SK-N-SH treated with all-trans-retinoic acid at 6 μM for 48 hours (cell line): ENCODE measurements around the gene TFPI.

ENCODE experiments used
- ATAC-seq: fragments of 200-7000 bp; cut with Tn5 transposase; 3 replicates; pipeline ENCODE4 v1.9.1; 2020; ENCODE audit warnings: mild to moderate bottlenecking, moderate library complexity
- ARNTL ChIP-seq: fragments of 450-650 bp; formaldehyde crosslinking; IDR thresholded peaks from 2 replicates; pipeline ENCODE4 v1.5.0; 2020; ENCODE audit warnings: low read depth, mild to moderate bottlenecking, moderate library complexity, borderline replicate concordance
- BACH2 ChIP-seq: fragments of 250-450 bp; sonication (Bioruptor Pico); IDR thresholded peaks from 2 replicates; pipeline ENCODE4 v1.9.0; 2021; ENCODE audit warnings: mild to moderate bottlenecking, borderline replicate concordance
- CSDC2 ChIP-seq: fragments of 250-450 bp; sonication (Bioruptor Pico); IDR thresholded peaks from 2 replicates; pipeline ENCODE4 v1.5.0; 2020; ENCODE audit warnings: mild to moderate bottlenecking, moderate library complexity
- ESRRG ChIP-seq: fragments of 250-450 bp; sonication (Bioruptor Pico); IDR thresholded peaks from 2 replicates; pipeline ENCODE4 v1.6.1; 2021; ENCODE audit warnings: mild to moderate bottlenecking
- GLIS3 ChIP-seq: fragments of 250-450 bp; sonication (Bioruptor Pico); IDR thresholded peaks from 2 replicates; pipeline ENCODE4 v1.5.0; 2020; ENCODE audit warnings: mild to moderate bottlenecking, moderate library complexity
- ISL1 ChIP-seq: fragments of 250-450 bp; sonication (Bioruptor Pico); IDR thresholded peaks from 2 replicates; pipeline ENCODE4 v2.1.2; 2022; ENCODE audit warnings: mild to moderate bottlenecking, moderate library complexity
- OSR1 ChIP-seq: fragments of 250-450 bp; sonication (Bioruptor Pico); IDR thresholded peaks from 2 replicates; pipeline ENCODE4 v1.8.0; 2022; ENCODE audit warnings: moderate library complexity, mild to moderate bottlenecking, inconsistent platforms
- PPARA ChIP-seq: fragments of 250-450 bp; sonication (Bioruptor Pico); IDR thresholded peaks from 2 replicates; pipeline ENCODE4 v1.5.0; 2020; ENCODE audit warnings: mild to moderate bottlenecking, borderline replicate concordance
- RARB ChIP-seq: fragments of 250-450 bp; sonication (Bioruptor Pico); IDR thresholded peaks from 2 replicates; pipeline ENCODE4 v1.8.0; 2021; ENCODE audit warnings: mild to moderate bottlenecking, moderate library complexity
- SNAI2 ChIP-seq: fragments of 250-450 bp; sonication (Bioruptor Pico); IDR thresholded peaks from 2 replicates; pipeline ENCODE4 v1.5.0; 2020; ENCODE audit warnings: mild to moderate bottlenecking, moderate library complexity
- TCF4 ChIP-seq: fragments of 250-450 bp; sonication (Bioruptor Pico); IDR thresholded peaks from 2 replicates; pipeline ENCODE4 v1.8.0; 2021; ENCODE audit warnings: mild to moderate bottlenecking, moderate library complexity, borderline replicate concordance
- TOX ChIP-seq: fragments of 250-450 bp; sonication (Bioruptor Pico); IDR thresholded peaks from 2 replicates; pipeline ENCODE4 v1.8.0; 2021; ENCODE audit warnings: mild to moderate bottlenecking, moderate library complexity, borderline replicate concordance
- ZC3H10 ChIP-seq: fragments of 250-450 bp; sonication (Bioruptor Pico); IDR thresholded peaks from 2 replicates; pipeline ENCODE4 v1.5.1; 2021; ENCODE audit warnings: mild to moderate bottlenecking, moderate library complexity
- ZFP3 ChIP-seq: fragments of 250-450 bp; sonication (Bioruptor Pico); IDR thresholded peaks from 2 replicates; pipeline ENCODE4 v1.5.0; 2020; ENCODE audit warnings: mild to moderate bottlenecking, moderate library complexity
- ZFP30 ChIP-seq: fragments of 450-650 bp; formaldehyde crosslinking; IDR thresholded peaks from 2 replicates; pipeline ENCODE4 v1.5.0; 2022; ENCODE audit warnings: mild to moderate bottlenecking, moderate library complexity
- ZNF565 ChIP-seq: fragments of 450-650 bp; formaldehyde crosslinking; conservative IDR thresholded peaks from 2 replicates; pipeline ENCODE4 v1.5.0; 2020; ENCODE audit warnings: low read depth, mild to moderate bottlenecking, moderate library complexity
- ZNF70 ChIP-seq: fragments of 450-650 bp; formaldehyde crosslinking; IDR thresholded peaks from 2 replicates; pipeline ENCODE4 v1.5.0; 2020; ENCODE audit warnings: mild to moderate bottlenecking, moderate library complexity
- ZNF8 ChIP-seq: fragments of 450-650 bp; formaldehyde crosslinking; IDR thresholded peaks from 2 replicates; pipeline ENCODE4 v1.5.0; 2020; ENCODE audit warnings: mild to moderate bottlenecking, moderate library complexity
- TF ChIP-seq, protein P1 (sequence below): fragments of 250-450 bp; sonication (Bioruptor Pico); IDR thresholded peaks from 2 replicates; pipeline ENCODE4 v1.5.1; 2021; ENCODE audit warnings: mild to moderate bottlenecking, moderate library complexity
- TF ChIP-seq, protein P2 (sequence below): fragments of 250-450 bp; sonication (Bioruptor Pico); IDR thresholded peaks from 2 replicates; pipeline ENCODE4 v1.8.0; 2021; ENCODE audit warnings: low read depth, mild to moderate bottlenecking, moderate library complexity, borderline replicate concordance
- TF ChIP-seq, protein P3 (sequence below): fragments of 250-450 bp; sonication (Bioruptor Pico); IDR thresholded peaks from 2 replicates; pipeline ENCODE4 v1.5.1; 2020; ENCODE audit warnings: low read depth, mild to moderate bottlenecking, moderate library complexity

The TFPI gene

DNA sequence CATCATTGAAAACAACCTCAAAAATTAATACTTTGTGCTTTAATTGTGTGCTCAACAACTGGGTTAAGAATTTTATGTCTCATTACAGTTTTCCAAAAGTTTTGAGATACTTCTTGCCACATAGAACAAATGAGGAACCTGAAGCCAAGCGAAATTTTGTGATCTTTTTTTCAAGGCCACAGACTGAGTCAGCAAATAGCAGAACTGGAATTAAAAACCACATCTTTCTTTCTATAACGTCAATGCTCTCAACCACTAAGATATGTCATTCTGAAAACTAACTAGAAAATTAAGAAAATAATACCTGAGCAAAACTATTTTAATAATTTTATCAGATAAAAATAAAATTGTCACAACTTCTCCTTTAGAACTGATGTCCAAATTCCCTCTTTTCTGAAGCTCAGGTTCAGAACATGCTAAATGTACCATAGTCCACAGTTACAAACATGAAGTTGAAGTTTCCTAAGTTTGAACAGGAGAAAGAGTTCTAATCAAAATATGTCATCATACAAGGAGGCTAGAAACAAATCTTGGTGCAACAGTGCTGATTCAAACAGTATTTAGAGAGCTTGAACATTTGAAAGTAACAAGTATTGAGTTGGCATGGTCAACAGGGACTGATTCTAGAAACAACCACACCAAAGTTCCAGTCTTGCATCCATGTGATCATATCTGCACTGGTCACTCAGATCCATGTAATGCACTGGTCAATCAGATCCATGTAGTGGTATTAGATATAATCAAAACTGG lies 78.6 kb downstream of the TFPI start:
- TF ChIP-seq ZNF565 (CRISPR knock-in tag) (no peak), ZNF8 (CRISPR knock-in tag) (no peak), TCF4 (CRISPR knock-in tag) (no peak), GLIS3 (no peak), BACH2 (CRISPR knock-in tag) (no peak)
- TF ChIP-seq, protein P1, sequence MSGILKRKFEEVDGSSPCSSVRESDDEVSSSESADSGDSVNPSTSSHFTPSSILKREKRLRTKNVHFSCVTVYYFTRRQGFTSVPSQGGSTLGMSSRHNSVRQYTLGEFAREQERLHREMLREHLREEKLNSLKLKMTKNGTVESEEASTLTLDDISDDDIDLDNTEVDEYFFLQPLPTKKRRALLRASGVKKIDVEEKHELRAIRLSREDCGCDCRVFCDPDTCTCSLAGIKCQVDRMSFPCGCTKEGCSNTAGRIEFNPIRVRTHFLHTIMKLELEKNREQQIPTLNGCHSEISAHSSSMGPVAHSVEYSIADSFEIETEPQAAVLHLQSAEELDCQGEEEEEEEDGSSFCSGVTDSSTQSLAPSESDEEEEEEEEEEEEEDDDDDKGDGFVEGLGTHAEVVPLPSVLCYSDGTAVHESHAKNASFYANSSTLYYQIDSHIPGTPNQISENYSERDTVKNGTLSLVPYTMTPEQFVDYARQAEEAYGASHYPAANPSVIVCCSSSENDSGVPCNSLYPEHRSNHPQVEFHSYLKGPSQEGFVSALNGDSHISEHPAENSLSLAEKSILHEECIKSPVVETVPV (CRISPR knock-in tag), result no peak
- no peak for ATAC-seq

DNA sequence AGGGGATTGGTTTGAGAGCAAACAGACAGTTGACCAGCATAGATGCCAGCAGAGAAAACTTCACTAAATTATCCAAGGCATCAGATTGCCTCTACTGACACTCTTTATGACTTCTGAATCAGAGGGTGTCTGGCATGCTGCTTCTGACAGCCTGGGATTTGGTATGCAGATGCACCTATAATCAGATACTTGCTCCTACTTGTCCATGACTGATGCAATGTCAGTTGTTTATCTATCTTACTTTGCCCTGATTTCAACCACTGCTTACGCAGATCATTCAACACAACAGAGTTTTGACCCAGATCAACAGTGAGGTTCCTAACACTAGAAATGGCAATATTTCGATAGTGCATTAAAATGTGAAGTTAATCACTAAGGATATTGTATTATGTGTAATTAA lies 83.5 kb downstream of the TFPI start:
- TF ChIP-seq OSR1 (CRISPR knock-in tag), result no peak
- TF ChIP-seq, protein P1 (CRISPR knock-in tag), result no peak
- TF ChIP-seq, protein P2, sequence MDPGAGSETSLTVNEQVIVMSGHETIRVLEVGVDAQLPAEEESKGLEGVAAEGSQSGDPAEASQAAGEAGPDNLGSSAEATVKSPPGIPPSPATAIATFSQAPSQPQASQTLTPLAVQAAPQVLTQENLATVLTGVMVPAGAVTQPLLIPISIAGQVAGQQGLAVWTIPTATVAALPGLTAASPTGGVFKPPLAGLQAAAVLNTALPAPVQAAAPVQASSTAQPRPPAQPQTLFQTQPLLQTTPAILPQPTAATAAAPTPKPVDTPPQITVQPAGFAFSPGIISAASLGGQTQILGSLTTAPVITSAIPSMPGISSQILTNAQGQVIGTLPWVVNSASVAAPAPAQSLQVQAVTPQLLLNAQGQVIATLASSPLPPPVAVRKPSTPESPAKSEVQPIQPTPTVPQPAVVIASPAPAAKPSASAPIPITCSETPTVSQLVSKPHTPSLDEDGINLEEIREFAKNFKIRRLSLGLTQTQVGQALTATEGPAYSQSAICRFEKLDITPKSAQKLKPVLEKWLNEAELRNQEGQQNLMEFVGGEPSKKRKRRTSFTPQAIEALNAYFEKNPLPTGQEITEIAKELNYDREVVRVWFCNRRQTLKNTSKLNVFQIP (CRISPR knock-in tag), result no peak
- TF ChIP-seq ESRRG (CRISPR knock-in tag), result no peak
- no peak for TF ChIP-seq PPARA (CRISPR knock-in tag)
- TF ChIP-seq ZNF565 (CRISPR knock-in tag), result no peak
- no peak for TF ChIP-seq RARB
- no peak for TF ChIP-seq GLIS3
- no peak for TF ChIP-seq SNAI2 (CRISPR knock-in tag)
- TF ChIP-seq TCF4 (CRISPR knock-in tag), result no peak
- TF ChIP-seq ZNF70 (CRISPR knock-in tag), result no peak
- no peak for TF ChIP-seq ZNF8 (CRISPR knock-in tag)
- TF ChIP-seq ZFP30 (CRISPR knock-in tag), result no peak
- no peak for TF ChIP-seq ZC3H10 (CRISPR knock-in tag)
- TF ChIP-seq ZFP3 (CRISPR knock-in tag), result no peak
- no peak for TF ChIP-seq BACH2 (CRISPR knock-in tag)
- TF ChIP-seq TOX, result no peak
- no peak for TF ChIP-seq ARNTL
- TF ChIP-seq ISL1, result no peak
- ATAC-seq, result no peak

DNA sequence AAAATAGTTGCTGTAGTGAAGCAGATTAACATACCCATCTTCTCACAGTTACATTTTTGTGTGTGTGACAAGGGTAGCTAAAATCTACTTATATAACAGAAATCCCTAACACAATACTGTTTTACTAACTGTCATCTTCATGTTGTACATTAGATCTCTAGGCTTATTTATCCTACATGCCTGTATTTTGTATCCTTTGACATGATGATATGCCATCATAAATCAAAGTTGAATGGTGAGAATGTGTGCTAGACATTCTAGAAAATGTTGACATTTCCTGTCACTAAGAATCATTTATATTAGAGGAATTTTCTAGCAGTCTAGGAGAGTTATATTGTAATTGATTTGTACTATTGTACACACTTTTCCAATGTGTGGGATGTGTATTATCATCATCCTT lies 84.7 kb downstream of the TFPI start:
- no peak for ATAC-seq
- TF ChIP-seq BACH2 (CRISPR knock-in tag) (no peak), GLIS3 (no peak)

DNA sequence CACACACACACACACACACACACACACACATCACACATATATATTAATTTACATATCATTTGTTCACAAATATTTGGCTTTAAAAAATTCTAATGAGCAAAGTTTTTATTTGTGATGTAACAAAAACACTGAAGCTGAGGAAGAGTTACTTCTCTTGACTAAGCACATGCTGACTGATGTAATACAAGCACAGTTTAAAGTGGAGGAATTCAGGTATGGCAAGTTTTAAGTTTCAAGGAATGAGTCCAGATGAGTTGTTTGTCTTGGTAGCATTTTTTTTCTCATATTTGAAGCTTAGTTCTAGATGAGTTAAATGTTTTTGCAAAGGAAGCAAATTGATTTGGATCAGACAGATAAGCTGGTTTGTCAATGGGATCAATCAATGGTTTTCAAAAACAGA lies 86.0 kb downstream of the TFPI start:
- TF ChIP-seq ZFP3 (CRISPR knock-in tag) (no peak), PPARA (CRISPR knock-in tag) (no peak), SNAI2 (CRISPR knock-in tag) (no peak), ESRRG (CRISPR knock-in tag) (no peak), ZNF8 (CRISPR knock-in tag) (no peak), ZFP30 (CRISPR knock-in tag) (no peak), CSDC2 (CRISPR knock-in tag) (no peak), BACH2 (CRISPR knock-in tag) (no peak), RARB (no peak), ZNF70 (CRISPR knock-in tag) (no peak), GLIS3 (no peak), TOX (no peak), OSR1 (CRISPR knock-in tag) (no peak), ARNTL (no peak), ZC3H10 (CRISPR knock-in tag) (no peak), ISL1 (no peak), ZNF565 (CRISPR knock-in tag) (no peak)
- TF ChIP-seq, protein P2 (CRISPR knock-in tag), result no peak
- TF ChIP-seq, protein P1 (CRISPR knock-in tag), result no peak
- TF ChIP-seq, protein P3, sequence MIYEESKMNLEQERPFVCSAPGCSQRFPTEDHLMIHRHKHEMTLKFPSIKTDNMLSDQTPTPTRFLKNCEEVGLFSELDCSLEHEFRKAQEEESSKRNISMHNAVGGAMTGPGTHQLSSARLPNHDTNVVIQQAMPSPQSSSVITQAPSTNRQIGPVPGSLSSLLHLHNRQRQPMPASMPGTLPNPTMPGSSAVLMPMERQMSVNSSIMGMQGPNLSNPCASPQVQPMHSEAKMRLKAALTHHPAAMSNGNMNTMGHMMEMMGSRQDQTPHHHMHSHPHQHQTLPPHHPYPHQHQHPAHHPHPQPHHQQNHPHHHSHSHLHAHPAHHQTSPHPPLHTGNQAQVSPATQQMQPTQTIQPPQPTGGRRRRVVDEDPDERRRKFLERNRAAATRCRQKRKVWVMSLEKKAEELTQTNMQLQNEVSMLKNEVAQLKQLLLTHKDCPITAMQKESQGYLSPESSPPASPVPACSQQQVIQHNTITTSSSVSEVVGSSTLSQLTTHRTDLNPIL (CRISPR knock-in tag), result no peak
- TF ChIP-seq, all 23 proteins: peak for 0
- ATAC-seq, result no peak
